22Rv1 (cell line): ENCODE data around the gene SSH2.

ENCODE experiments used
- H3K27ac ChIP-seq: fragments of 450-650 bp; 2 replicates; pipeline ENCODE4 v1.5.1; 2017
- CTCF ChIP-seq: fragments of 450-650 bp; IDR thresholded peaks from 2 replicates; pipeline ENCODE4 v1.5.1; 2017; ENCODE audit warnings: mild to moderate bottlenecking
- ZFX ChIP-seq: fragments of 450-650 bp; IDR thresholded peaks from 2 replicates; pipeline ENCODE4 v1.6.1; 2017; ENCODE audit warnings: antibody characterized with exemption, borderline replicate concordance

Gene SSH2

DNA sequence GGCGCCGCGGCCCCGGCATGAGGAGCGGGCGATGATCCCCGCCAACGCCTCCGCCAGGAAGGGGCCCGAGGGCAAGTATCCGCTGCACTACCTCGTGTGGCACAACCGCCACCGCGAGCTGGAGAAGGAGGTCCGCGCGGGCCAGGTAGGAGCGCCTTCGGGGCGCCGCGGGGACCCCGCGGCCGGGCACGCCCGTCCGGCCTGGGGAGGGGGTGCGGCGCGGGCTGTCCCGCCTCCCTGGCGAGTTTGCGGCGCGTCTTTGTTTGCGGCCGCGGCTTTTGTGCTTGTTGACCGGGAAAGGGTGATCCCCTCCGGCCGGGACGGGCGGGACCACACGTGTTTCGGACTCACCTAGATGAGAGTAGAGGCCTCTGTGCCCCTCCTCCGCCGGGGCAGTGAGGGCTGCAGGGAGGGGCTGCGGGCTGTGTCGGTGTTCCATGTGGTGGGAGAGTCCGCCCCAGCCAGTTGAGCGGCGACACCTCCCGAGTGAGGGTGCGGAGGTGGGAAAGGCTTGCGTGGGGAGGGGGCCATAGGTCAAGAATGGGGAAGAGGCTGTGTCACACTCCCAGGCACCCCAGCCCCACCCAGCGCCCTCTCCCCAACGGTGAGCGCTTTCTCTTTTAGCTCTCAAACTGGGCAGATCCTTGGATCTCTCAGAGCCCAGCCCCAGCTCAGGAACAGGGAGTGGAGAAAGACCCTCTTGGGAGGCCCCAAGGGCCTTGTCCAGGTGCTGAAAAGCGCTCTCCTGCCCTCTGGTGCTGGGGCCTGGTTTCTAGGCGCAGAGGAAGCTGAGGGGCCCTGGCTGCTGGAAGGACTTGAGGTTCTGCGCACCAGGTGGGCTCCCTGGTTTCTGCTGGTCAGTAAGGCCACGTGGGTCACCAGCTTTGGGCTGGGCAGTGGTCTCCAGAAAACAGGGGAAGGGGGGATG, 336.2 kb downstream of the SSH2 start:
- peak overlapping the region; percentile 98 for H3K27ac ChIP-seq
- TF ChIP-seq ZFX (no peak), CTCF (peak; percentile 54)

DNA sequence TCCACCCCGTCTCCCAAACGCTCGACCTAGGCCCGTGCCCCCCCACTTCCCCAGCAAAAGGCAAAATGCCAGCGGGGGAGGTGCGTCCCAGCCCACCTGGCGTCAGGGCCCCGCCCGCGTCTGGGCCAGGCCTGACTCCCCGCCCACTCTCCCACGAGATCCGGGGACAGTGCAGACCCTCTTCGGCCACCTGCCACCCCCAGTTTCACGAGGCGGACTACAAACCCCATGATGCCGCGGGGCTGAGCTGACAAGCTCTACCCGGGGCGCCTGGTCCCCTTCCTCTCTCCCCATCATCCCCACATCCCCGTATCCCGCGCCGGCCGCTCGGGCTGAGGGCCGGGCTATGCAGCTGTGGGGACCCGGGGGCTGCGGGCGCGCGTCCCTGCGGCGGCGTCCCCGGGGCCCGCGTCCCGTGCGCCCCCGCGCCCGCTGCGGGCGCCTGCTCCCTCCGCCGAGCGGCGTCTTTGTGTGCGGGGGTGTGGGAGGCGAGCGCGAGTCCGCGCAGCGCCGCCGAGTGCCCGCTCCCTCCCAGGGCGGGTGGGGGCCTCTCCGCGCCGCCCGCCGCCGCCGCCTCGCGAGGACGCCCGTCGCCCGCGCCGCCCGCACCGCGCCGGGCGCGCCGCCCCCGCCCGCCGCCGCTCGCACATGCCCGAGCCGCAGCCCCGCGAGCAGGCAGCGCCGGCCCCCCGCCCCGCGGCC, 337.0 kb downstream of the SSH2 start, which contains the start of gene ANKRD13B:
Gene ANKRD13B (plus strand): TSS at position 283 of the 702 bp plus-strand sequence. CDS start 490 bp downstream, outside the sequence.
- H3K27ac ChIP-seq = peak within 1 kb of the TSS; percentile 98
- TF ChIP-seq CTCF (no peak), ZFX (no peak)

- H3K27ac ChIP-seq = peak overlapping the region; percentile 98
- TF ChIP-seq CTCF (peak; percentile 99), ZFX (no peak)
These were observed 338.1 kb downstream of the SSH2 start for GRCh38 chr17:29591737-29592608.

DNA sequence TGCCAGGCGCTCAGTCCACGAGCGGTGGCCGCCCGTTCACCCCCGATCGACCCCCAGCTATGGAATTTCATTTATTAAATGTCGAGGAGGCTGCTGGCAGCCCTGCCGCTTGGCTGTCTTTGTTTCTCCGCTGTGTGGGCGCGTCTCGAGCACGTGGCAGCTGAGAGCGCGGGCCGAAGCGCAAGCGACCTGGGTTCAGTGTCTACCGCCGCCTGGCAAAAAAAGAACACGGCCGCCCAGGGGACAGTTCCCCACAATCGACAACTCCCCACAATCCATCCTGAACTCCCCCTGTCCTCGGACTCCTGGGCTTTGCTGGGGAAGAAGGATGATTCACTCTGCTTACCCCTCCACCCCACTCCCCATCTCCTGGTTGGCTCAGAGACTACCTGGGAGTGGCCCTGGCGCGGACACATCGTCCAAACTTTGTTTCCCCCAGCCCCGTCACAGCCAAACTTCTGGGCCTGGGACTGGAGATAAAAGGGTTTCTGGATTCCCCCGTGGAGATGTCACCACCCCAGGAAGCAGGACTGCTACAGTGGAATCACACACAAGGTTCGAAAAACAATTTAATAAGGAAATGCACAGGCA, 338.8 kb downstream of the SSH2 start:
- H3K27ac ChIP-seq = peak overlapping the region; percentile 98
- TF ChIP-seq CTCF (no peak), ZFX (no peak)

DNA sequence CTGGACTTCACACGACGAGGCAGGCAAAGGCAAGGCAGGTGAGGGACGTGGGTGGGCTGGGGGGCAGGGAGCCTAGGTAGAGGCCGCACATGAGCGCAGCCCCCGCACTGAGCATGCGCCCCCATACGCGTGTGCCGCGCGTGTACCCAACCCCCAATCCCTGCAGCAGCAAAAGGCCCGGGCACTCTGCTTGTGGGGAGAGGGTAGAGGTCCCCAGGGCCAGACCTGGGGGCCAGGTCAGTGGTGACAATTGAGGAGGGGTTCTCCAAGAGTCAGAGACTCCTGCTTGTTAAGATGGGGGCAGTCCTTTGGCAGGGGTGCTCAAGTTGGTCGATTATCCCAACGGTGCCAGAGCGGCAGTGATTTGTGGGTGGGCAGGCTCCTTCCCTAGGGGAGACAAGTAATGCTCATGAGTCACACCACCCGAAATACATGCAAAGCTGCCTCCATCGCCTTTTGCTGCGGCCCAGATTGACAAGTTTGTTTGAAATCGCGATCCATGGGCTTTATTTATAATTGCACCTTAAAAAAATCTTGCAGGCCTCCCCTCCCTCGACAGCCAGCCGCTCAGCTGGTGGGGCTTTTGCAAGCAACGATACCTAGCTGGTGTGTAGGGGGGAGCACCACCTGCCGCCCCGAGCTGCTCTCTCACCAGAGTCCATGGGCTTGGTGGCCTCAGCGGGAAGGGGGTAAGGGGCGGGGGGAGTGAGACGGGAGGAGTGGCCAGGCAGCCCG, 339.4 kb downstream of the SSH2 start:
- H3K27ac ChIP-seq = peak overlapping the region; percentile 98
- TF ChIP-seq CTCF (no peak), ZFX (no peak)
